ENCODE data around the gene INF2. TPM values are rescaled to one million over a fixed set of nuclear protein-coding genes. Genes with fewer than 3 reads are reported as not detected.

INF2 gene
- total RNA-seq, 1 experiment from 2014 or later = 70.9 TPM

DNA sequence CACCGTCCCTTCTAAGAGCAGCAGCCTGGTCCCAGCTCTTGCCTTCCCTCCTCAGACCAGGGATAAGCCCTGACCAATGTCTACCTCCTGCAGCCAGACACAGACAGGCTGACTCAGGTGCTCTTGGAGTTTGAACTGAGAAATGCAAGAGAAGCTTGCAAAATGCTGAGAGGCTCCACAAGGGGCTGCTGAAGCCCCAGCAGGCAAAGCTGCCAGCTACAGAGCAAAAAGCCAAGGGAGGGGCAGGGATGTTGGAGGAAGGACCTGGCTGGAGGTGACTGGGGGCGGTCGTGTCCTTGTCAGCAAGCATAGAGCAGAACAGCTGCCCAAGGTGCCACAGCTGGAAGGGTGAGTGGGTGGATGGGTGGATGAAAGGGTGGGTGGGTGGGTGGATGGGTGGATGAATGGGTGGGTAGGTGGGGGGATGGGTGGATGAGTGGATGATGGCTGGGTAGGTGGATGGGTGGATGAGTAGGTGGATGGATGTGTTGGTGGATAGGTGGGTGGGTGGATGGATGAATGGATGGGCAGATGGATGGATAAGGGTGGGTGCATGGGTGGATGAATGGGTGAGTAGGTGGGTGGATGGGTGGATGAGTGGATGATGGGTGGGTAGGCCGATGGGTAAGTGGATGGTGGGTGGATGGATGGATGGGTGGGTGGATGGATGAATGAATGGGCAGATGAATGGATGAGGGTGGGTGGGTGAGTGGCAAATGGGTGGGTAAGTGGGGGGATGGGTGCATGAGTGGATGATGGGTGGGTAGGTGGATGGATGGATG, 4.0 kb upstream of the INF2 start:
- H3K4me3 ChIP-seq (ENCODE audit: low read depth, low read length, poor library complexity, severe bottlenecking) = no peak overlapping the region
- H3K27ac ChIP-seq (ENCODE audit: low read depth, low read length, poor library complexity, severe bottlenecking) = no peak overlapping the region
- POLR2A ChIA-PET (ENCODE audit: low non-redundant PET) = no interaction called here
- CTCF ChIA-PET = no interaction called here
- TF ChIP-seq EZH2 (IDR thresholded peaks at IDR 0.05; ENCODE audit: borderline replicate concordance, low read depth, low read length, poor library complexity, severe bottlenecking) = no peak
- TF ChIP-seq, protein P1, sequence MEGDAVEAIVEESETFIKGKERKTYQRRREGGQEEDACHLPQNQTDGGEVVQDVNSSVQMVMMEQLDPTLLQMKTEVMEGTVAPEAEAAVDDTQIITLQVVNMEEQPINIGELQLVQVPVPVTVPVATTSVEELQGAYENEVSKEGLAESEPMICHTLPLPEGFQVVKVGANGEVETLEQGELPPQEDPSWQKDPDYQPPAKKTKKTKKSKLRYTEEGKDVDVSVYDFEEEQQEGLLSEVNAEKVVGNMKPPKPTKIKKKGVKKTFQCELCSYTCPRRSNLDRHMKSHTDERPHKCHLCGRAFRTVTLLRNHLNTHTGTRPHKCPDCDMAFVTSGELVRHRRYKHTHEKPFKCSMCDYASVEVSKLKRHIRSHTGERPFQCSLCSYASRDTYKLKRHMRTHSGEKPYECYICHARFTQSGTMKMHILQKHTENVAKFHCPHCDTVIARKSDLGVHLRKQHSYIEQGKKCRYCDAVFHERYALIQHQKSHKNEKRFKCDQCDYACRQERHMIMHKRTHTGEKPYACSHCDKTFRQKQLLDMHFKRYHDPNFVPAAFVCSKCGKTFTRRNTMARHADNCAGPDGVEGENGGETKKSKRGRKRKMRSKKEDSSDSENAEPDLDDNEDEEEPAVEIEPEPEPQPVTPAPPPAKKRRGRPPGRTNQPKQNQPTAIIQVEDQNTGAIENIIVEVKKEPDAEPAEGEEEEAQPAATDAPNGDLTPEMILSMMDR (conservative IDR thresholded peaks at IDR 0.05; ENCODE audit: low read depth, low read length) = no peak
- DNase-seq (ENCODE audit: low spot score) = no peak
- H3K27me3 ChIP-seq (replicated peaks; ENCODE audit: insufficient read depth, low read depth, low read length, poor library complexity) = no peaks in the 10 kb centered on the region
- no TSS peak for BruUV-seq (replicated peaks)
- peaks cover 30% of the 10 kb centered on the region for H3K4me1 ChIP-seq (ENCODE audit: insufficient read depth, low read length, poor library complexity, severe bottlenecking)
- intact Hi-C loops (cut with micrococcal nuclease; ENCODE audit: unreplicated experiment) = no loop called here
- H3K36me3 ChIP-seq (ENCODE audit: insufficient read depth, low read length, poor library complexity, severe bottlenecking) = no peaks in the 10 kb centered on the region
- H3K9me3 ChIP-seq (ENCODE audit: low read depth, low read length, poor library complexity, severe bottlenecking) = no peaks in the 10 kb centered on the region

DNA sequence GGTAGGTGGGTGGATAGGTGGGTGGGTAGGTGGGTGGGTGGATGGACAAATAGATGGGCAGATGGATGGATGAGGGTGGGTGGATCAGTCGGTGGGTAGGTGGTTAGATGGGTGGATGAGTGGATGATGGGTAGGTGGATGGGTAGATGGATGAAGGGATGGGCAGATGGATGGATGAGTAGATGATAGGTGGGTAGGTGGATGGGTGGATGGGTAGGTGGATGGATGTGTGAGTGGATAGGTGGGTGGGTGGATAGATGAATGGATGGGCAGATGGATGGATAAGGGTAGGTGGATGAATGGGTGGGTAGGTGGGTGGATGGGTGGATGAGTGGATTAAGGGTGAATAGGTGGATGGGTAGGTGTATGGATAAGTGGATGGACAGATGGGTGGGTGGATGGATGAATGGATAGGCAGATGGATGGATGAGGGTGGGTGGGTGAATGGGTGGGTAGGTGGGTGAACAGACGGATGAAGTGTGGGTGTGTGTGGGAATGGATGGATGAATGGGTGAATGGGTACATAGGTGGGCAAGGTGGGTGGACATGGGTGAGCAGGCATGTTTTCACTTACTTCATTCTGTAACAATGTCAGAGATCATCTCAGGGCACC, 3.3 kb upstream of the INF2 start:
- TF ChIP-seq EZH2 (IDR thresholded peaks at IDR 0.05; ENCODE audit: borderline replicate concordance, low read depth, low read length, poor library complexity, severe bottlenecking) = no peak
- TF ChIP-seq, protein P1 (conservative IDR thresholded peaks at IDR 0.05; ENCODE audit: low read depth, low read length) = no peak
- H3K4me1 ChIP-seq (ENCODE audit: insufficient read depth, low read length, poor library complexity, severe bottlenecking) = peaks cover 30% of the 10 kb centered on the region
- H3K36me3 ChIP-seq (ENCODE audit: insufficient read depth, low read length, poor library complexity, severe bottlenecking) = no peaks in the 10 kb centered on the region
- no peak for DNase-seq (ENCODE audit: low spot score)
- CTCF ChIA-PET = no interaction called here
- no TSS peak for BruUV-seq (replicated peaks)
- POLR2A ChIA-PET (ENCODE audit: low non-redundant PET) = no interaction called here
- intact Hi-C loops (cut with micrococcal nuclease; ENCODE audit: unreplicated experiment) = no loop called here
- no peak overlapping the region for H3K4me3 ChIP-seq (ENCODE audit: low read depth, low read length, poor library complexity, severe bottlenecking)
- no peaks in the 10 kb centered on the region for H3K27me3 ChIP-seq (replicated peaks; ENCODE audit: insufficient read depth, low read depth, low read length, poor library complexity)
- no peak overlapping the region for H3K27ac ChIP-seq (ENCODE audit: low read depth, low read length, poor library complexity, severe bottlenecking)
- no peaks in the 10 kb centered on the region for H3K9me3 ChIP-seq (ENCODE audit: low read depth, low read length, poor library complexity, severe bottlenecking)

DNA sequence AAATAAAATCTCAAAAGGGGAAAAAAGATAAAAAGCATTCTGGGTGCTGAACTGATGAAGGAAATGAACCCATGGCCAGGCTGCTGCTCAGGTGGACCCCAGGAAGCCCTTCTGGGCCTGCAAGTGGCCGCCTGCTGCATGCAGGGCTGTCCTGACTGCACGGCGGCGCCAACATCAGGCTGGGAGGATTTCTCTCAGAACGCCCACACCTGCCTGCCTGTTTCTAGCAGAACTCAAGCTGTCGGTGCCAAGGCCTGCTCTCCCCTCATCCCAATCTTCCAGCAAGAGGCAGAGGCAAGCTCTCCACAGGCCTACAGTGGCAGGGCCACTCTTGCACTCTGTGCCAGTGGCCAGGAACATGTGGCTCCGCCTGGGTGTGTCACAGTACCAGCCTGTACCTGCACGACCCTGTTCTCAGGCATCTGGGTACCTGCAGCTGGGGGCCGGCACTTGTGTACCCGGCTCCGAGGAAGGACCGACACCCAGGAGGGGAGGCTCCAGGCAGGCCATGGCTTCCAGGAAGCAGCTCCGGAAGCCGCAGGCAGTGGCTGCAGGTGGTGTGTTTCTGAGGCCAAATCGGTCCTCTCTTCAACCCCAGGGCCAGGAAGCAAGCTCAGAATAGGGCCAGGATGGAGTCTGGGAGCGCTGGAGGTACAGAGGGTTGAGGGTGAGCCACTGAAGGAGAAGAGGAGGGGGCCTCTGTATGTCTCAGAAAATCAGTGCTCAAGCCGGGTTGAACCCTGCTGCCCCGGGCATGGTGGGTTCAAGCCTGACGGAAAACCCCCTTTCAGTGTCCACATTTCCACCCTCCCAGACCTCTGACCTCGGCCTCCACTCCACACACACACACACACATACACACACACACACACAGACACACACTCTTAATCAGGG, 2.5 kb upstream of the INF2 start:
- no peak for DNase-seq (ENCODE audit: low spot score)
- peaks cover 24% of the 10 kb centered on the region for H3K4me1 ChIP-seq (ENCODE audit: insufficient read depth, low read length, poor library complexity, severe bottlenecking)
- BruUV-seq (replicated peaks) = no TSS peak
- H3K9me3 ChIP-seq (ENCODE audit: low read depth, low read length, poor library complexity, severe bottlenecking) = no peaks in the 10 kb centered on the region
- no peak overlapping the region for H3K4me3 ChIP-seq (ENCODE audit: low read depth, low read length, poor library complexity, severe bottlenecking)
- no peak for TF ChIP-seq EZH2 (IDR thresholded peaks at IDR 0.05; ENCODE audit: borderline replicate concordance, low read depth, low read length, poor library complexity, severe bottlenecking)
- TF ChIP-seq, protein P1 (conservative IDR thresholded peaks at IDR 0.05; ENCODE audit: low read depth, low read length) = no peak
- H3K27me3 ChIP-seq (replicated peaks; ENCODE audit: insufficient read depth, low read depth, low read length, poor library complexity) = no peaks in the 10 kb centered on the region
- no peak overlapping the region for H3K27ac ChIP-seq (ENCODE audit: low read depth, low read length, poor library complexity, severe bottlenecking)
- ChIA-PET CTCF (no interaction called here), POLR2A (ENCODE audit: low non-redundant PET) (no interaction called here)
- intact Hi-C loops (cut with micrococcal nuclease; ENCODE audit: unreplicated experiment) = no loop called here
- no peaks in the 10 kb centered on the region for H3K36me3 ChIP-seq (ENCODE audit: insufficient read depth, low read length, poor library complexity, severe bottlenecking)
